Colonic mucosa (tissue), 4 donors: ENCODE results near the gene AKAP9. TPM values are rescaled to one million over a fixed set of nuclear protein-coding genes. Genes with fewer than 3 reads are reported as not detected.
"Not testable (repeated sequence)": the region's sequence is repeated elsewhere in the genome, so short reads cannot be mapped to it uniquely, and the experiment has no call there.

ENCODE experiments used
- DNase-seq: peaks from one replicate; pipeline ENCODE4 v3.0.0-alpha.2; 2020
- H3K27ac ChIP-seq: fragments of 200-600 bp; one replicate; pipeline ENCODE4 v1.8.0; 2021
- H3K27me3 ChIP-seq: fragments of 200-600 bp; one replicate; pipeline ENCODE4 v1.8.0; 2021
- H3K36me3 ChIP-seq: fragments of 200-600 bp; one replicate; pipeline ENCODE4 v1.8.0; 2021
- H3K4me1 ChIP-seq: fragments of 200-600 bp; one replicate; pipeline ENCODE4 v1.8.0; 2021; ENCODE audit warnings: mild to moderate bottlenecking
- H3K4me3 ChIP-seq: fragments of 200-600 bp; one replicate; pipeline ENCODE4 v1.8.0; 2021
- H3K9ac ChIP-seq, 2 donors: one replicate each; pipeline ENCODE4 v1.7.0; 2013; ENCODE audit warnings: control low read depth in 2 of 2, low read depth in 2 of 2, low read length in 2 of 2
- H3K9me3 ChIP-seq: fragments of 200-600 bp; one replicate; pipeline ENCODE4 v1.8.0; 2021
- CTCF ChIP-seq: fragments of 200-600 bp; IDR thresholded peaks from one replicate; pipeline ENCODE4 v1.8.0; 2022; ENCODE audit warnings: antibody characterized with exemption, mild to moderate bottlenecking
- intact Hi-C: fragments of 100-400 bp; cut with DNase I; formaldehyde crosslinking; loops from one replicate; pipeline ENCODE4 v1.14.1; 2022
- total RNA-seq, 2 donors: library from RNA; stranded (reverse); fragmentation: NEBNext Ultra II Directional in 1 of 2; extraction: Animal tissue kit (Norgen Biotek cat#: 25700) in 1 of 2; gene quantifications; one replicate each; pipeline ENCODE4 v1.2.1, GENCODE V29; 2021
- donor health status: healthy.
- donor health status: DM: no; HTN: no; CAD: no.
- donor health status: DM: no; HTN: no; CAD: no.

The AKAP9 gene
- total RNA-seq, 2 donors from 2014 or later, result 97.7 to 140 TPM

- H3K4me3 ChIP-seq, result no peak overlapping the region
- H3K9ac ChIP-seq, result no peak overlapping the region
- no peaks in the 10 kb centered on the region for H3K9me3 ChIP-seq
- no peak for TF ChIP-seq CTCF
- H3K27ac ChIP-seq, result no peak overlapping the region
- DNase-seq, result no peak
- no peaks in the 10 kb centered on the region for H3K4me1 ChIP-seq
- H3K27me3 ChIP-seq, result no peaks in the 10 kb centered on the region
- intact Hi-C loops, result no loop called here
- no peaks in the 10 kb centered on the region for H3K36me3 ChIP-seq
Measured at GRCh38 chr7:91957232-91957631, 16.6 kb downstream of the AKAP9 start.

DNA sequence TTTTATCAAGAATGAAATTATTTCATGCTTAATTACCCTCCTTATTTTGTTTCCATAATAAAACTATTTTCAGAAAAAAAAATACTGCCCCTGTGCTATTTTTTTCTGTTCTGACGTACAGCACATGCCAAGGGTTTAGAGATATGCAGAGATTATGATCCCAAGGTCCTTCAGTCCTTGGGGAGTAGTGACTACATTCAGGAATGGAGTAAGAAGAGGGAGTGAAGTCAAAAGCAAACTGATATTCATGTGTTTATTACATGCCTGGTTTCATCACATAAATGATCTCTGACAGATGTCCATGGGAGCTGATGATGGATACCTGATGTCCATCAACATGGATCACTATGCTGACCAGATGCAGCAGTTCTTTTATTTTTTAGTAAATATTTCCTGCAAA lies 17.2 kb downstream of the AKAP9 start:
- no peak for TF ChIP-seq CTCF
- Histone ChIP-seq H3K27ac (no peak overlapping the region), H3K36me3 (no peaks in the 10 kb centered on the region), H3K9me3 (no peaks in the 10 kb centered on the region), H3K9ac (no peak overlapping the region), H3K27me3 (no peaks in the 10 kb centered on the region), H3K4me1 (no peaks in the 10 kb centered on the region), H3K4me3 (no peak overlapping the region)
- intact Hi-C loops, result no loop called here
- DNase-seq, result no peak

- Histone ChIP-seq H3K27ac (no peak overlapping the region), H3K36me3 (no peaks in the 10 kb centered on the region), H3K4me1 (no peaks in the 10 kb centered on the region), H3K27me3 (no peaks in the 10 kb centered on the region), H3K9ac (no peak overlapping the region), H3K9me3 (no peaks in the 10 kb centered on the region), H3K4me3 (no peak overlapping the region)
- intact Hi-C loops, result no loop called here
- no peak for TF ChIP-seq CTCF
- no peak for DNase-seq
Measured at GRCh38 chr7:91959023-91959422, 18.4 kb downstream of the AKAP9 start.

GRCh38 chr7:91961816-91962215 lies 21.2 kb downstream of the AKAP9 start:
- Histone ChIP-seq H3K9ac (no peak overlapping the region), H3K36me3 (no peaks in the 10 kb centered on the region), H3K27ac (no peak overlapping the region), H3K4me3 (no peak overlapping the region), H3K4me1 (no peaks in the 10 kb centered on the region), H3K9me3 (no peaks in the 10 kb centered on the region), H3K27me3 (no peaks in the 10 kb centered on the region)
- no peak for DNase-seq
- intact Hi-C loops, result no loop called here
- no peak for TF ChIP-seq CTCF

- Histone ChIP-seq H3K27ac (no peak overlapping the region), H3K27me3 (no peaks in the 10 kb centered on the region), H3K36me3 (no peaks in the 10 kb centered on the region), H3K4me1 (no peaks in the 10 kb centered on the region), H3K9ac (no peak overlapping the region), H3K4me3 (no peak overlapping the region), H3K9me3 (no peaks in the 10 kb centered on the region)
- no peak for DNase-seq
- no peak for TF ChIP-seq CTCF
- intact Hi-C loops, result no loop called here
Measured at GRCh38 chr7:91962419-91962818, 21.8 kb downstream of the AKAP9 start.

- DNase-seq, H3K9me3 ChIP-seq, H3K4me3 ChIP-seq, H3K27me3 ChIP-seq, H3K27ac ChIP-seq, H3K9ac ChIP-seq, H3K4me1 ChIP-seq, intact Hi-C loops, H3K36me3 ChIP-seq: not testable (repeated sequence)
Measured at GRCh38 chr7:91967513-91967912, 26.9 kb downstream of the AKAP9 start.
